Measurements from ENCODE around the gene ANKRD18B.
"Not testable (repeated sequence)": the region's sequence is repeated elsewhere in the genome, so short reads cannot be mapped to it uniquely, and the experiment has no call there.

ANKRD18B gene

GRCh38 chr9:33535541-33535940 lies 11.5 kb downstream of the ANKRD18B start:
- no peak for DNase-seq

- not testable (repeated sequence) for DNase-seq
Measured at GRCh38 chr9:33543463-33543862, 19.4 kb downstream of the ANKRD18B start.

DNA sequence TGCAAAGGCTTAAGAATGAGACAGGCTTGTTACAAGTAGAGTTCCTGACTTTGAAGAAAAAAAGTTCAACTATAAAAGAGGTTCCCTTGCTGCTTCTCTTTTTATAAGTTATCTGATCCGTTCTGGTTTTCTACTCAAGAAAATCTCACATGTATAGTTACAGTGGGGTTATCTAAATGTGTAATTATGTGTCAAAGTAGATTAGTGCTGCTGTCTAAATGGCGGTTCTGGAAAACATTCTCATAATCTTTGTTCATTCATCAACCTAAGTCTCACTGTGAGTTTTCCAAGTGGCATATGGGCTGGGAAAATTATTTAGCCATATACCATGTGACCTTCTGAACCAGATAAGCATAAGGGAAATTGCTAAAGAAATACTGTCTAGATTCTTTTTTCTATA lies 21.7 kb downstream of the ANKRD18B start:
- DNase-seq = not testable (repeated sequence)

DNA sequence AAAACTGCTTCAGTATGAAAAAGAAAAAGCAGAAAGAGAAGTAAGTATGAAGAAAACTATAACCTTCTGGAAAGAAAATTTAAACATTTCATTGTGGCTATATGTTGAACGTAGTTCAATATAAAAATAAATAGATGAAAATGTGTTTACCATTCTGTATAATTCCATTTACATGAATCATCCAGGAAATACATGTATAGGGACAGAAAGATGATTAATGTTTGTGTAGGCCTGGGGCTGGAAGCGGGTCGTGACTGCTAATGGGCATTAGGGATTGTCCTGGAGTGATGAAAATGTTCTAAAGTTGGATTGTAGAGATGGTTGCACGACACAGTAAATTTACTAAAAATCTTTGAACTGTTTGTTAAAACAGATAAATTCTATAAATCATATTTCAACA lies 24.8 kb downstream of the ANKRD18B start:
- not testable (repeated sequence) for DNase-seq

DNA sequence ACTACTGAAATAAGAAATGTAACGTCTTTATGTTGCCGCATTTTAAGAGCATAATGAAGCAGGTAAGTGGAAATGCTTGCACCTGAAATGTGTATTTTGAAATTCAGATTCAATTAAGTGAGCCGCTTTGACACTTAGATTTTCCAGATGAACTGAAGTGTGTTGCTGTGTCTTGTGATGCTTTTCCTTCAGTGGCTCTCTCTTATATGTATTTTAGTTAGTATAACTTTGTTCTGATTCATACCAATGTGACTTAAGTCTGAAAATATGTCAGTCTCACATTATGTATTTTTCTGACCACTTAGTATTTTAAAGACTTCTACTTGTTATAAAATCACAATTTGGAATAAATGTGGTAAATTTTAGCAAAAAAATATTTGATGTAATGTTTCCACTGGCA lies 25.4 kb downstream of the ANKRD18B start:
- not testable (repeated sequence) for DNase-seq

GRCh38 chr9:33551183-33551582 lies 27.1 kb downstream of the ANKRD18B start:
- not testable (repeated sequence) for DNase-seq

GRCh38 chr9:33552315-33552725 lies 28.3 kb downstream of the ANKRD18B start:
- DNase-seq = peak; percentile 49

- not testable (repeated sequence) for DNase-seq
Measured at GRCh38 chr9:33560217-33560616, 36.2 kb downstream of the ANKRD18B start.

- not testable (repeated sequence) for DNase-seq
Measured at GRCh38 chr9:33562196-33562595, 38.1 kb downstream of the ANKRD18B start.

DNA sequence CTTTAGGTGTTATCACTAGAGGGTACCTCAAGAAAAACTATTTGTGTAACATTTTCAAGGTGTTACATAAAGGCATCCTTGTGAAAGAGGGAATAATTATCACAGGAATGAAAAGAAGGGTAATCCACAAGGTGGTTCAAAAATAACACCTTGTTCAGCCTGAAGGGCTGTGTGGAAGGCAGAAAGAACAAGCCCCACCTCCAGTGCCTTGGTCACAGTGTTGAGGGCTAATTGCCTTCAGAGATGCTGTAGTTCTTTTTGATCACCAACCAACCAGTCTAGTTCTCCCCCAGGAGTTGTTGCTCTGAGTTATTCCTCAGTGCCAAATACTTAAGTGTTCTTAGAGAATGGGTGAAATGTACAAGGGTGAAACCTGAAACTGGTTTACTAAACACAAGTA lies 43.7 kb downstream of the ANKRD18B start:
- DNase-seq = not testable (repeated sequence)

- not testable (repeated sequence) for DNase-seq
Measured at GRCh38 chr9:33577786-33578185, 53.7 kb downstream of the ANKRD18B start.

DNA sequence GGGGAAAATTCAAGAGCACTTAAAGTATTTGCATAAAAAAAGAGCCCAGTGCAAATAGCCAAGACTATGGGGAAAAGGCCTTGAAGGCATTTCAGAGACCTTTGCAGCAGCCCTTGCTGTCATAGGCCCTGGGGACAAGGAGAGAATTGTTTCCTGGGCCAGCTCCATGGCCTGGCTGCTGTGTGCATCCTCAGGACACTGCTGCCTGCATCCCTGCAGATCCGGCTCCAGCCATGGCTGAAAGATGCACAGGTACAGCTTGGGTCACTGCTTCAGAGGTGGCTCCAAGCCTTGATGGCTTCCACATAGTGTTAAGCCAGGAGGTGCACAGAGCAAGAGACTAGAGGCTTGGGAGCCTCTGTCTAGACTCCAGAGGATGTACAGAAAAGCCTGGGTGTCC lies 55.9 kb downstream of the ANKRD18B start:
- not testable (repeated sequence) for DNase-seq

GRCh38 chr9:33582686-33583085 lies 58.6 kb downstream of the ANKRD18B start:
- DNase-seq = not testable (repeated sequence)

- not testable (repeated sequence) for DNase-seq
Measured at GRCh38 chr9:33586128-33586527, 62.1 kb downstream of the ANKRD18B start.

GRCh38 chr9:33587799-33588198 lies 63.7 kb downstream of the ANKRD18B start:
- DNase-seq = not testable (repeated sequence)

DNA sequence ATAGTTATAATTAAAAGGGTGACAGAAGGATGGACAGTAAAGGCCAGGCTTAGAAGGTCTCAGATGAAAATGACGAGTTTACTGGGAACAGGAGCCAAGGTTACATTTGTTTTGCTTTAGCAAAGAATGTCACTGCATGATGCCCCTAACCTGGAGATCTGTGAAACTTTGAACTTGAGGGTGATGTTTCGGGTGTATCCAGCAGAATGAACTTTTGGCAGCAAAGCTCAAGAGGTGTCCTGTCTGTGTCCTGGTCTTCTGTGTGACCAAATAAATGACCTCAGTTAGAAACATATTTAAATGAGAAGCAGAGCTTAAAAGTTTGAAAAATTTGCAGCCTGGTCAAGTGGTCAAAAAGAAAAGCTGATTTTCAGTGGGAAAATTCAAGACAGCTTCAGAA lies 64.8 kb downstream of the ANKRD18B start:
- not testable (repeated sequence) for DNase-seq

GRCh38 chr9:33590857-33591256 lies 66.8 kb downstream of the ANKRD18B start:
- DNase-seq = not testable (repeated sequence)

DNA sequence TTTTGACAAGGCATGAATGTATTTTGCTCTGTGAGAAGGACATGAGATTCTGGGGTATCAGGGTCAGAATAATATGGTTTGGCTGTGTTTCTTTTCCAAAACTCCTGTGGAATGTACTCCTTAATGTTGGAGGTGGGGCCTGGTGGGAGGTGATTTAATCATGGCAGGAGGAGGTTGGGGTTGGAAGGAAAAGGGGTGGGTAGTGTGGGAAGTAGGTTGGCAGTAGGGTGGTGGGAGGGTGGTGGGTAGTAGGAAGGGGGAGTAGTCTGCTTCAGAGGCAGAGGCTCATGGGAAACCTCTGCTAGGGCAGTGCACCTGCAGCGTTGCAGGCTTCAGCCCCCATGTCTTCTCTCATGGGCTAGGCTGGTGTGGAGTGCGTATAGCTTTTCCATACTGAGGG lies 72.9 kb downstream of the ANKRD18B start:
- DNase-seq = not testable (repeated sequence)

DNA sequence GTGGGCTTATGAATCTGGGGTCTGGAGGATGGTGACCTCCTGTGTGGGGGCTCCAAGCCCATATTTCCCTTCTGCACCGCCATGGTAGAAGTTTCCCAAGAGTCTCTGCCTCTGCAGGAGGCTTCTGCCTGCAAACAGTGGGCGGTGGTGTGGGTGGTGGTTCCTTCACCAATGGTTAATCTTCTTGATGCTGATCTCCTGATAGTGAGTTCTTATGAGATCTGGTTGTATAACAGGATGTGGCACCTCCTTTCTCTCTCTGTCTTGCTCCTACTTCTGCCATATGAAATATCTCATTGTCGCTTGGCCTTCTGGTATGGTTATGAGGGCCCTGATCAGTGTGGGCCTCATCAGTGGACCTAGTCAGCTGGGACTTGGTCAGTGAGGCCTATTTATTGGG lies 73.3 kb downstream of the ANKRD18B start:
- not testable (repeated sequence) for DNase-seq

GRCh38 chr9:33598796-33599379 lies 74.8 kb downstream of the ANKRD18B start:
- not testable (repeated sequence) for DNase-seq

DNA sequence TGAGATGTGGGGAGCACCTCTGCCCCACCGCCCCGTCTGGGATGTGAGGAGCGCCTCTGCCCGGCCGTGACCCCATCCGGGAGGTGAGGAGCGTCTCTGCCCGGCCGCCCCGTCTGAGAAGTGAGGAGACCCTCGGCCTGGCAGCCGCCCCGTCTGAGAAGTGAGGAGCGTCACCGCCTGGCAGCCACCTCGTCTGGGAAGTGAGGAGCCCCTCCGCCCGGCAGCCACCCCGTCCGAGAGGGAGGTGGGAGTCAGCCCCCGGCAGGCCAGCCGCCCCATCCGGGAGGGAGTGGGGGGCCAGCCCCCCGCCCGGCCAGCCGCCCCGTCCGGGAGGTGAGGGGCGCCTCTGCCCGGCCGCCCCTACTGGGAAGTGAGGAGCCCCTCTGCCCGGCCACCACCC lies 76.9 kb downstream of the ANKRD18B start:
- DNase-seq = not testable (repeated sequence)

DNA sequence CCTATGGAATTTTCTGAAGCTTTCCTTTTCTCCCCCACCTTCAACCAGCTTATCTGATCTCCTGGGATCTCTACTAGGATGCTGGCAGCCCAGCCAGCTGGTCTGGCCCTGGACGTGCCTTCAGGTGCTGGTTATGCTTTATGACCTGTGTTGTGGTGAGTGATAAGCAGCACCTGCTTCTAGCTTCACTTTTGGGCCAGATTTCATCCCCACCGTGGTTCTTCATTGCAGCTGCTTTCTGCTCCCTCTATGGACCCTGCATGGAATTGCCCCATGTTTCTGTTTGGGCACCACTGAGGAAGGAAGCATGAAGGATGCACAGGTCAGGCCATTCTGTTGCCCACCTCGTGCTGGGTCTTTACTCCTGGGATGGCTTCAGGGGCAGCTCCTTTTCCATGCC lies 80.2 kb downstream of the ANKRD18B start:
- DNase-seq = not testable (repeated sequence)

DNA sequence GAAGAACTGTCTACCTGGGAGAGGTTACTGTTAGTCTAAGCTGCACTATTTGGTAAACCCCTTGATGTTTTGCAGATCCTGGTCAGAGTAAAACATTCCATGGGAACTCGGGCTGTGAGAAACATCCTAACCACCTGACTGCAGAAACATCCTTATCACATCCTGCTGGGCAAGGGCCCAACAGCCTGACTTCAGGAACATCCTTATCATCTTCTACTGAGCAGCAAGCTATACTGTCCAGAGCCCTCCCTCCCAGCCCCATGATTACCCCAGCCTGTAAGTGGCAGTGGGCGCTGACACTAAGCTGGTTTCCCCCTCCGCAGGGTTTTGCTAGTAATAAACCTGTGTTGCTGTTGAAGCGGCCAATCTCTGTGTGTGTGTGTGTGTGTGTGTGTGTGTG lies 80.9 kb downstream of the ANKRD18B start:
- DNase-seq = not testable (repeated sequence)

DNA sequence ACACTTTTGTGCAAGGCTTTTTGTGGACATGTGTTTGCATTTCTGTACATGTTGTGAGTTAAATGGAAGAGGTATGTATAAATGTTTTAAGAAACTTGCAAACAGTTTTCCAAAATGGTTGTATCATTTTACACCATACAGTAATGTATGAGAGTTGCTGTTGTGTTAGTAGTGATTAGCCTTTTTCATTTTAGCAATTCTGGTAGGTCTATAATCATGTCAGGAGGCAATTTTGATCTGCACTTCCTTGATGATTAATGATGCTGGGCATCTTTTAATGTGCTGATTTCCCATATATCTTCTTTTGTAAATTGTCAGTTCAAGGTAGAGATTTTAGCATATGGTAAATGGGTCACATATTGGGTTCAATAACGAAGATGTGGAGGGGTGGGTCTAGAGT lies 87.3 kb downstream of the ANKRD18B start:
- DNase-seq = no peak

DNA sequence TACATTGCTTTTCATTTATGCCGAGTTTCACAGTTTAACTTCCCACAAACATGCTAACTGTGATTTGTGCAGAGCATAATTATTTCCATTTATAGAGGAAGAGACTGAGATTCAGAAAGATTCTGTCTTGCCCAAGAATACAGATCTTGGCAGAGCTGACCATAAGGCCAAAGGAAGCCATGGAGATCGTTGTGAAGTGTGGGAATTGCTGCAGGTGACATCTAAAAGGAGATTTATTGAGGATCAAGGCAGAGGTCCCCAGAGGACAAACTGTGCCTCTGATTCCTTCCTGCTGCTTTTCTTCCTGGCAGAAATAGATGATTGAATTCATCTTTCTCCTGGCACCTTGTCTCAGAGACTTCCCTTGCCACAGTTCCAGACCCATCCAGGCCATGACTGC lies 88.4 kb downstream of the ANKRD18B start:
- DNase-seq = not testable (repeated sequence)
